Neural cell (in vitro differentiated cells): ENCODE results near the gene KIF12.

Source experiments
- EP300 ChIP-seq: fragments of 450-650 bp; conservative IDR thresholded peaks from 2 replicates; pipeline ENCODE4 v1.6.1; 2014; ENCODE audit warnings: antibody characterized with exemption, mild to moderate bottlenecking, moderate library complexity; ENCODE audit not compliant: poor library complexity, severe bottlenecking
- EZH2 ChIP-seq: fragments of 200-600, 300-800 bp; shearing (Covaris generic), sonication (generic); IDR thresholded peaks from 2 replicates; pipeline ENCODE4 v1.6.1; 2014; ENCODE audit warnings: antibody characterized with exemption, low read length, borderline replicate concordance, mild to moderate bottlenecking; ENCODE audit not compliant: insufficient read depth, poor library complexity, severe bottlenecking
- MXI1 ChIP-seq: fragments of 450-650 bp; conservative IDR thresholded peaks from 2 replicates; pipeline ENCODE4 v1.6.1; 2014; ENCODE audit warnings: antibody characterized with exemption, mild to moderate bottlenecking; ENCODE audit not compliant: poor library complexity, severe bottlenecking
- TF ChIP-seq, protein P1 (sequence below): fragments of 450-650 bp; IDR thresholded peaks from 2 replicates; pipeline ENCODE4 v1.5.1; 2014; ENCODE audit warnings: antibody characterized with exemption, mild to moderate bottlenecking, moderate library complexity; ENCODE audit not compliant: poor library complexity, severe bottlenecking
- TF ChIP-seq, protein P2 (sequence below): IDR thresholded peaks from 2 replicates; pipeline ENCODE4 v1.6.1; 2012; ENCODE audit warnings: borderline replicate concordance

DNA sequence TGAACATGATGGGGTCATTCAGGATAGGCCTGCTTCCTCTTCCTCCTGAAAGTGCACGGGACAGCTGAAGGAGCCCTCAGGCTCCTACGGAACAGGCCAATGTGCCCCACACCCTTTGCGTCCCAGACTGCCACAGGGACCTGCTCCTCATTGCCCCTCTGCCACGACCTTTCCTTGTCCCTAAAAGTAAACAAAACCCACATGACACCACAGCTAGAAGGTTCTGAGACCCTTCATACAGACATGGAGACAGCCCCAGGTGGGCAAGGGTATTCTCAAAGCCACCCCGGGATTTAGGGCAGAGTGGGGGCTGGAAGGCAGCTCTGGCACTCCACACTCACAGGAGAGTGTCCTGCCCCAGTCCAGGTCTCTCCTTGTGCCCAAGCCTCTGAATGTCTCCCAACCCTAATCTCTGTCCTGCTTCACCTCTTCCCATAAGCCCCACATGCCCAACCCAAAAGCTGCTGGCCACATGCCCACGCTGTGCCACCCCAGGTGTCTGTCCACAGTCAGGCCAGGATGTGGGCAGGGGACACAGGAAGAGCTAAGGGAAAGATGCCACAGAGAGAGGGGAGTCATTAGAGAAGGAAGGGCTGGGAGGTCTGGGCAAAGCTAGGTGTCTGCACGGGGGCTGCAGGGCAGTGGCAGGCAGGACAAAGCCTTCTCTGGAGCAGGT is 21.8 kb downstream of the KIF12 start:
- TF ChIP-seq, protein P1, sequence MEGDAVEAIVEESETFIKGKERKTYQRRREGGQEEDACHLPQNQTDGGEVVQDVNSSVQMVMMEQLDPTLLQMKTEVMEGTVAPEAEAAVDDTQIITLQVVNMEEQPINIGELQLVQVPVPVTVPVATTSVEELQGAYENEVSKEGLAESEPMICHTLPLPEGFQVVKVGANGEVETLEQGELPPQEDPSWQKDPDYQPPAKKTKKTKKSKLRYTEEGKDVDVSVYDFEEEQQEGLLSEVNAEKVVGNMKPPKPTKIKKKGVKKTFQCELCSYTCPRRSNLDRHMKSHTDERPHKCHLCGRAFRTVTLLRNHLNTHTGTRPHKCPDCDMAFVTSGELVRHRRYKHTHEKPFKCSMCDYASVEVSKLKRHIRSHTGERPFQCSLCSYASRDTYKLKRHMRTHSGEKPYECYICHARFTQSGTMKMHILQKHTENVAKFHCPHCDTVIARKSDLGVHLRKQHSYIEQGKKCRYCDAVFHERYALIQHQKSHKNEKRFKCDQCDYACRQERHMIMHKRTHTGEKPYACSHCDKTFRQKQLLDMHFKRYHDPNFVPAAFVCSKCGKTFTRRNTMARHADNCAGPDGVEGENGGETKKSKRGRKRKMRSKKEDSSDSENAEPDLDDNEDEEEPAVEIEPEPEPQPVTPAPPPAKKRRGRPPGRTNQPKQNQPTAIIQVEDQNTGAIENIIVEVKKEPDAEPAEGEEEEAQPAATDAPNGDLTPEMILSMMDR: no peak
- TF ChIP-seq EZH2 (no peak), MXI1 (no peak), EP300 (no peak)
- TF ChIP-seq, protein P2, sequence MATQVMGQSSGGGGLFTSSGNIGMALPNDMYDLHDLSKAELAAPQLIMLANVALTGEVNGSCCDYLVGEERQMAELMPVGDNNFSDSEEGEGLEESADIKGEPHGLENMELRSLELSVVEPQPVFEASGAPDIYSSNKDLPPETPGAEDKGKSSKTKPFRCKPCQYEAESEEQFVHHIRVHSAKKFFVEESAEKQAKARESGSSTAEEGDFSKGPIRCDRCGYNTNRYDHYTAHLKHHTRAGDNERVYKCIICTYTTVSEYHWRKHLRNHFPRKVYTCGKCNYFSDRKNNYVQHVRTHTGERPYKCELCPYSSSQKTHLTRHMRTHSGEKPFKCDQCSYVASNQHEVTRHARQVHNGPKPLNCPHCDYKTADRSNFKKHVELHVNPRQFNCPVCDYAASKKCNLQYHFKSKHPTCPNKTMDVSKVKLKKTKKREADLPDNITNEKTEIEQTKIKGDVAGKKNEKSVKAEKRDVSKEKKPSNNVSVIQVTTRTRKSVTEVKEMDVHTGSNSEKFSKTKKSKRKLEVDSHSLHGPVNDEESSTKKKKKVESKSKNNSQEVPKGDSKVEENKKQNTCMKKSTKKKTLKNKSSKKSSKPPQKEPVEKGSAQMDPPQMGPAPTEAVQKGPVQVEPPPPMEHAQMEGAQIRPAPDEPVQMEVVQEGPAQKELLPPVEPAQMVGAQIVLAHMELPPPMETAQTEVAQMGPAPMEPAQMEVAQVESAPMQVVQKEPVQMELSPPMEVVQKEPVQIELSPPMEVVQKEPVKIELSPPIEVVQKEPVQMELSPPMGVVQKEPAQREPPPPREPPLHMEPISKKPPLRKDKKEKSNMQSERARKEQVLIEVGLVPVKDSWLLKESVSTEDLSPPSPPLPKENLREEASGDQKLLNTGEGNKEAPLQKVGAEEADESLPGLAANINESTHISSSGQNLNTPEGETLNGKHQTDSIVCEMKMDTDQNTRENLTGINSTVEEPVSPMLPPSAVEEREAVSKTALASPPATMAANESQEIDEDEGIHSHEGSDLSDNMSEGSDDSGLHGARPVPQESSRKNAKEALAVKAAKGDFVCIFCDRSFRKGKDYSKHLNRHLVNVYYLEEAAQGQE: no peak
